Measurements from ENCODE around the gene RAB7B.
"Not testable (repeated sequence)": the region's sequence is repeated elsewhere in the genome, so short reads cannot be mapped to it uniquely, and the experiment has no call there.

The RAB7B gene

GRCh38 chr1:206021626-206022365 lies 18.6 kb upstream of the RAB7B start:
- no peak for DNase-seq

- DNase-seq: no peak
These were observed 17.9 kb upstream of the RAB7B start for GRCh38 chr1:206021008-206021625.

- DNase-seq: no peak
These were observed 17.3 kb upstream of the RAB7B start for GRCh38 chr1:206020393-206021007.

DNA sequence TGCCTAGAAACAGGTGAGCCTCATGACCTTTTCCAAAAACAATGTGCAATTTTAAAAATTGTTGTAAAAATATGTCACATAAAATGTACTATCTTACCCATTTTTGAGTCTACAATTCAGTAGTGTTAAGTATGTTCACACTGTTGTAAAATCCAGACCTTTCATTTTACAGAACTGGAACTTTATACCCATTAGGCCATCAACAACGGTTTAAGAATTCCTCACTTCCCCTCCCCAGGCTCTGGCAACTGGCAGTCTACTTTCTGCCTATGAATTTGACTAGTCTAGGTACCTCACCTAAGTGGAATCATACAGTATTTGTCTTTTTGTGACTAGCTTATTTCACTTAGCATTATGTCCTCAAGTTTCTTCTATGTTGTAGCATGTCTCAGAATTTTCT lies 11.9 kb upstream of the RAB7B start:
- no peak for DNase-seq

- no peak for DNase-seq
These were observed 11.4 kb upstream of the RAB7B start for GRCh38 chr1:206014601-206015000.

- no peak for DNase-seq
These were observed 10.0 kb upstream of the RAB7B start for GRCh38 chr1:206013026-206013795.

DNA sequence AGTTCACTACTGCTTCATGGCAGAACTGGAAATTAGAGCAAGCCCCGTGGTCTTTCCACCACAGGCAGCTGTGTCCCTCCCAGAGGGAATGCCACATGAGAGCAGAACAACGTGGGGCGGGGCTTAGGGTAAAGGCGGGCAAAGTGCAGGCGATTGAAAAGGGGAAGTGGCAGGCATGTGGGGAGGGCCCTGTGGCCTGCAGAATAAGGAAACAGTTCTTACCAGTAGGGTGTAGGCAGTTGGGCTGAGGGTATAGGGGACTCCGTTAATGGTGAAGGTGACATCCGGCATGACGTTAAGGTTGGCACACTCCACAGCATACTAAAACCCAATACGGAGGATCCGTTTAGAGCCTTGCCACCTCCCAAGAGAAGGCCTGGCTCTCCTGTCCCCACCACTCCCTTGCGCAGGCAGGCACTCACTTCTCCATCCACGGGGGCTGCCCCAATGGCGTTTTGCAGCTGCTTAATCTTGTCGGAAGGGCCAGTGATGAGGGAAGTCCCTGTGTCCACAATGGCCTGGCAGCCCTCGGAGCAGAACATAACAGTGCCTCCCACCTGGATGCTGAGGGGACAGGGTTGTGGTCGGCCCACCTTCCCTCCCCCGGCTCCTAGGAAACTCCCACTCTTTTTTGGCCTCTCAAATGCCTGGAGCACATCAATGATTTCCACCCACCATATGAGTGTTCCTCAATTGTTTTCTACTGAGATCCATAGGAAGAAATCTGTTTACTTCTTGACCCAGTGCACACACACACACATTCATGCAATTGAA lies 9.1 kb upstream of the RAB7B start:
- DNase-seq: no peak

- DNase-seq: no peak
These were observed 7.9 kb upstream of the RAB7B start for GRCh38 chr1:206011057-206011456.

- DNase-seq: no peak
These were observed 6.9 kb upstream of the RAB7B start for GRCh38 chr1:206010060-206010459.

DNA sequence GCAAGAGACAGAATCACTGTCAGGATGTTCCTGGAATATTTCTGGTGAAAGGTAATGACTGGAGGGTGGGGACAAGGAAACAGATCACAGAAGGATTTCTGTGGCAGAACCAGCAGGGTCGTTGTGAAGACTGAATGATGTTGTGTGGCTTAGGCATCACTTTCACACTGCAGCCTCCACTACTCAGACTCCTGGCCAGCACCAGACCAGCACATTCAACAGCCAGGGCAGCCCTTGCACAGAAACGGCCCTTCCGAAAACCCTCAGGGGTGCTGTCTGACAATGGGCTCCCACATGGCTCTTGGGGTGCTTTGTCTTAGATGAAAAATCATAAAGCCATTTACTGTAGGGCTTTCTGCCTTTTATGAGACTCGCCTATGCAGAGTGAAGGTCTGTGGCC lies 3.8 kb upstream of the RAB7B start:
- DNase-seq: no peak

GRCh38 chr1:206005778-206006180 lies 2.6 kb upstream of the RAB7B start:
- no peak for DNase-seq

DNA sequence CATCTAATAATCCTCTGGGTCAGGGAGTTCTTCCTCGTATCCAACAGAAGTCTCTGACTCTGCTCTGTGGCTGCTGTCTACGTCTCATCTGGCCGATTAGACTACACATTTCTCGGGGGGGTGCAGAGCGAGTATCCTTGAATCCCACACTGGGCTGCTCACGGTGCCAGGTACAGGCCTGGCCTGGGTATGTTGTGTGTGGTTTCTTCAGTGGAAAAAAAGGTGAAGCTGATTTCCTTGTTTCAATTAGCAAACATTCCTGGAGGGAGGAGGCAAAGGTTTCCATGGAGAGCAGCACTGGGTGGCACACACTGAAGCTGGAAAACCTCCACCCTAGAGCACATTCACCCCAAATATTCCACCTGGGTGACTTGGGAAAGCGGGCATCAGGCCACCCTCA lies 2.0 kb upstream of the RAB7B start:
- no peak for DNase-seq

DNA sequence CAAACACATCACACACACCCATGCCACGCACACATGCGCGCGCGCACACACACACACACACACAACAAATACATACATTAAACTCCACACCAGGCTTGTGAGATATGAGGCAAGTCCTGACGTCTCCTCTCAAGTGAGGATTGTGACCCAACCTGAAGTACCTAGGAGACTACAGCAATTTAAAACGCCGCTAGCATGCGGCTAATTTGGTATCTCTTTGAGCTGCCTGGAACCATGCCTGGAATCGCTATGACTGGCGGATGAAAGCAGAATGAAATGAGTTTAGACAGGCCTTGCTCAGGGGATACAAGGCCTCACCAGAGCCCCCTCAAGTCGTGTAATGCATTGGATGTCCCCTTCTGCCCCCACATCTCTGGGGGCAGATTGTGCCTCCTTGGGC lies 1.6 kb upstream of the RAB7B start:
- no peak for DNase-seq

- no peak for DNase-seq
These were observed 932 bp upstream of the RAB7B start for GRCh38 chr1:206003854-206004800.

DNA sequence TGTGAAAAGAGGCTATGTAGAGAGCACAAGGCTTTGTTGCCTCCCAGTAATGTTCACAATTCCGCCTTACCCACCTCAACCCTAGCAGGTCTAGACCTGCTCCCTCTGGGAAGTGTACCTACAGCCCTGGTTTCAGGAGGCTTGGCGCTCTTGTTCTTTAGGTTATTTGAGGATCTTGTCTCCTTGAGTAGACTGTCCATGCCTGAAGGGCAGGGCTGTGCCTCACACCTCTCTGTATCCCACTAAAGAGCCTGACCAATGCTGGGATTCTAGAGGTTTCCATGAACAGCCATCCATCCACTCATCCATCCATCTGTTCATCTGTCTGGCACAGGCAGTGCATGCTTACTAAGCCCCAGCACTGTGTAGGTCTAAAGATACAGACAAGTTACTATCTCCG lies 1.0 kb downstream of the RAB7B start:
- DNase-seq: no peak

DNA sequence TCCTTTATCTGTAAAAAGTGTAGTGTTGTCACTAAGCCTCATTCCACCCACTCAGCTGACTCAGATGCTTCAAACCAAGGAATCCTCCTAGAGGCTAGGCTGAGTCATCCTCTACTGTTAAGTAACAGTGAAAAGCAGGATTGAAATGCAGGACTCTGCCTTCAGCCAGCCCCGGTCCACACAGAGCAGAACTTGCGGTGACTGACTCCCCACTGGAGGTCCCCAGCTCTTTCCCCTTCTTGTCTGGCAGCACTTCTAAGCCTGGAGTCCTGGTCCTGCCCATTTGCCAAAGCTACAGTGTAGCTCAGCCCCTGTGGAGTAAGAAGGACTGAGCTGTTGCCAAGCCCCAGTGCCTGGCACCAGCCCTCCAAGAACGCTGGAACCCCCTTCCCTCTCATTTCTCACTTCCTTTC lies 1.7 kb downstream of the RAB7B start:
- no peak for DNase-seq

DNA sequence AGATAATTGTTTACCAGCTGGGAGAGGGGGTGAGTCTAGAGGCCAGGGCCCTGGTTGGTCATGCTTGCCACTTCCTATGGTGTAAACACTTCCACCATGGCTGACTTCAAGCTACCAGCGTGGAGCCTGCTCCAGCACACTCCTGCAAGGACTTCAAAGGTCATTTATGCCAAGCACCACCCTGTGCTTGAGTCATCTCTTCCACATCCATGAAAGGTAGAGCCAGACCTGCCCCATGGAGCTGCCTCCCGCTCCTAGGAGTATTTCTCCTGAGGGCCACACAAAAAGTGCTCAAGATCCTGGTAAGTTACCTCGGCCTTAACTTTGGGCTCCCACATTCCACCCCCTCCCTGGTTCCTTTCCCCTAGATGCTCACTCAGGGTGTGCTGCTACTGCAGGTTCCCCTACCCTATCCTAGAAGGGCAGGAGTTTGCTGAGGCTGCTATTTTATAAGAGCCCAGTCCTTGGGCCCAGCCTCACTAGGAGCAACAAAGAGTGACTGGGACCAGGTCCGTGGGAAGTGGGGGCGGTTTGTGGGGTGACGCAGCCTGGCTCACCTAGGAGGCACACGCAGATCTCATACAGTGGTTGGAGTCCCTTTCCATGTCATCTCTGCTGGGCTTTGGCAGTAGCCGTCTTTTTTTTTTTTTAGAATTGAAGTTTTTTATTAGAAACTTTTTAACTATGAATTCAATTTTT lies 2.4 kb downstream of the RAB7B start:
- no peak for DNase-seq

DNA sequence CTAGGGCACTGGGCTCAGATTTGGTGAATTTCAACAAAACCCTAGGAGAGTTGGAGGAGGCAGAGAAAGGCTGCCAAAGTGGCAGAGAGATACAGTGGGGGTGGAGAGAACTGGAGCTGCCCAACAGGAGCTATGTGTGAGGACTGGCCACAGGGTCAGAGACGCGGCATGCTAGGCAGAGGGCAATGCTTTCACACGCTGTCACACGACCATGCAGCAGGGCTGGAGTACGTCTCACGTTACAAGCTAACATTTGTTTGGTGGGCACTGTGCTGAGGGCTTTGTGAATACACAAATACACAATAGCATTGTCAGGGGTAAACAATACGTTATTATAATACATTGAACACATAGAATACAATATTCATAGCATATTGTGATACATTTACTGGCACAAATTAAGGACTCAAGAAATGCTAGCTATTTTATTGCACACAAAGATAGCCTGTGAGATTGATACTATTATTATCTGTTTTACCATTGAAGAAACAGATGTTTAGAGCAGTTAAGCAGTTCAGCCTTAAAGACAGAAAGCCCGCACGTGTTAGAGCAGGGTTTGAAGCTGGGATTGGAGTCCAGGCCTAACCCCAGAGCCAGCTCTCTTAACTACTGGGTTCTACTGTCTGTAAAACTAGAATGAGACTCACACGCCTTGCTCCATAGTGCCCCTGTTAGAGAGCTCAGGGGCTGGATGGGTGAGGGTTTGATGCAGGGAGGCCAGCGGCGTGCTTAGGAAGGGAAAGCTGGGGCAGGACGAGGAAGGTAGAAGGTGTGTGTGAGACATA lies 4.5 kb downstream of the RAB7B start:
- no peak for DNase-seq

DNA sequence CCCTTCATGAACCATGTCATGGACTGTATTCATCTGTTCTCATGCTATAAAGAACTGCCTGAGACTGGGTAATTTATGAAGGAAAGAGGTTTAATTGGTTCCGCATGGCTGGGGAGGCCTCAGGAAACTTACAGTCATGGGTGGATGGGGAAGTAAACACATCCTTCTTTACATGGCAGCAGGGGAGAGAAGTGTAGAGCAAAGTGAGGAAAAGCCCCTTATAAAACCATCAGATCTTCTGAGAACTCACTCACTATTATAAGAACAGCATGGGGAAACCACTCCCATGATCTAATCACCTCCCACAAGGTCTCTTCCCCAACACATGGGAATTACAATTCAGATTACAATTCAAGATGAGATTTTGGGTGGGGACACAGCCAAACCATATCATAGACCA lies 6.6 kb downstream of the RAB7B start:
- not testable (repeated sequence) for DNase-seq

GRCh38 chr1:205994346-205994745 lies 8.8 kb downstream of the RAB7B start:
- no peak for DNase-seq

All from effector CD8-positive, alpha-beta T cell (primary cell).